H1 (cell line): ENCODE measurements around the gene GALNT9. TPM values are rescaled to one million over a fixed set of nuclear protein-coding genes. Genes with fewer than 3 reads are reported as not detected.

Experiments
- CHD7 ChIP-seq: fragments of 300-600 bp; sonication (generic); IDR thresholded peaks from 2 replicates; pipeline ENCODE4 v1.7.1; 2012; ENCODE audit warnings: low read length, moderate library complexity, mild to moderate bottlenecking, inconsistent platforms; ENCODE audit not compliant: insufficient replicate concordance
- EP300 ChIP-seq, 2 experiments: IDR thresholded peaks; 1 replicate in 1 of 2; 2 replicates in 1 of 2; pipeline ENCODE4 v1.6.1; 2011 to 2012; ENCODE audit warnings: low read depth in 2 of 2, low read length in 2 of 2, mild to moderate bottlenecking in 2 of 2, borderline replicate concordance in 1 of 2, inconsistent platforms in 1 of 2, moderate library complexity in 1 of 2
- GTF2F1 ChIP-seq: IDR thresholded peaks from 2 replicates; pipeline ENCODE4 v1.6.1; 2012; ENCODE audit warnings: low read depth, low read length, improper control_type of control experiment, borderline replicate concordance
- HDAC2 ChIP-seq, 2 experiments: fragments of 300-600 bp in 1 of 2; sonication (generic) in 1 of 2; IDR thresholded peaks; 2 replicates each; pipeline ENCODE4 v1.6.1; 2011 to 2012; ENCODE audit warnings: low read depth in 2 of 2, low read length in 2 of 2, mild to moderate bottlenecking in 2 of 2, moderate library complexity in 2 of 2, borderline replicate concordance in 1 of 2, inconsistent platforms in 1 of 2
- HDAC6 ChIP-seq: IDR thresholded peaks from one replicate; pipeline ENCODE4 v1.7.1; 2012; ENCODE audit warnings: low read depth, mild to moderate bottlenecking, inconsistent platforms, low read length, moderate library complexity
- POLR2A ChIP-seq, 2 experiments: IDR thresholded peaks; 1 replicate in 1 of 2; 2 replicates in 1 of 2; pipeline ENCODE4 v1.6.1; 2011; ENCODE audit warnings: low read depth in 2 of 2, low read length in 2 of 2, mild to moderate bottlenecking in 2 of 2; ENCODE audit errors: control extremely low read depth in 1 of 2
- SP4 ChIP-seq: IDR thresholded peaks from 2 replicates; pipeline ENCODE4 v1.6.1; 2012; ENCODE audit warnings: low read length, inconsistent platforms
- ZNF274 ChIP-seq: IDR thresholded peaks from 2 replicates; pipeline ENCODE4 v1.7.0; 2012; ENCODE audit warnings: low read length, borderline replicate concordance; ENCODE audit errors: extremely low read depth
- polyA plus RNA-seq, 7 experiments: library from polyadenylated mRNA; depleted of rRNA in 3 of 7; stranded (reverse) in 5 of 7; unstranded in 2 of 7; fragments of >200 nt in 5 of 7; fragments of 200-250 nt in 2 of 7; gene quantifications; 1 replicate in 5 of 7; 2 replicates in 1 of 7; 4 replicates in 1 of 7; pipeline versions ENCODE4 v1.2.1 to v1.2.3, GENCODE V29; 2011 to 2013; ENCODE audit warnings: missing spikeins in 2 of 7, mixed read lengths in 2 of 7
- total RNA-seq: library from RNA; stranded (reverse); fragmentation: NEBNext Ultra II Directional; extraction: Animal tissue kit (Norgen Biotek cat#: 25700); gene quantifications from 2 replicates; pipeline ENCODE4 v1.2.1, GENCODE V29; 2021

The GALNT9 gene
- total and polyA plus RNA-seq, 2 of the 8 experiments (the other 6 are each of a cell fraction or from before 2014, with no cell fraction given) = 2.0 to 3.6 TPM

DNA sequence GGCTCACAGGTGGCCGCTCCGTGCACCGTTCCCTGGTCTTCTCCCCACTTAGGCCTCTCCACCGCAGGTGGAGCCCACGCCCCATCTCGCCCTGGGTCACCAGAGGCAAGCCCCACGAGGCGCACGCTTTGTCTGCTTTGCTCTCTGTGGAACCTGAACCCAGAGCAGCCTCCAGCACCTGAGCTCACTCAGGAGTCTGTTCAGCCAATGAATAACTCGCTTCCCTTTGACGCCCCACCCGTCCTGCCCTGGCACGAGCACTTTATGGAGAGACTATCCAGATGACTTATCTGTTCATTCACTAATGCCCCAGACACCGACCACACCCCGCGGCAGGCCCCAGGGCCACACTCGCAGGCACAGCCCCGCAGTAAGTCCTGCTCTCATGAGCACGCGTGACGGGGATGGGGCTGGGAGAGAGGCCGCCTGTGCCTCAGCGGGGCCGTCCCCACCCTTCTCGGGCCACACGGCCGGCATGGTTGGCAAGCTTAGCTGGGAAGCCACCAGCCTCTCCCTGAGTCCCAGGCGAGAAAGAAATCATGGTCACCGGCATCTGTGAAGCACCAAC lies 100.1 kb downstream of the GALNT9 start (continued):
- no peak for TF ChIP-seq CHD7
- no peak for TF ChIP-seq SP4
- TF ChIP-seq POLR2A (IDR thresholded peaks at IDR 0.05; ENCODE audit: control extremely low read depth in 1 of 2, low read depth in 2 of 2, low read length in 2 of 2) = no peak
- no peak for TF ChIP-seq ZNF274
- no peak for TF ChIP-seq EP300 (IDR thresholded peaks at IDR 0.05; ENCODE audit: borderline replicate concordance in 1 of 2, low read depth in 2 of 2, low read length in 2 of 2)
- no peak for TF ChIP-seq HDAC2 (IDR thresholded peaks at IDR 0.05; ENCODE audit: borderline replicate concordance in 1 of 2, low read depth in 2 of 2, low read length in 2 of 2)
- TF ChIP-seq GTF2F1 = no peak
- TF ChIP-seq HDAC6 = no peak
